GM18873 (cell line): ENCODE data around the gene RPL22.

Source experiments
- ATAC-seq: cut with Tn5 transposase; IDR thresholded peaks from one replicate; pipeline ENCODE4 v1.9.1; 2021; ENCODE audit warnings: mild to moderate bottlenecking, moderate library complexity, moderate number of reproducible peaks; ENCODE audit not compliant: unreplicated experiment, low FRiP score

The RPL22 gene

DNA sequence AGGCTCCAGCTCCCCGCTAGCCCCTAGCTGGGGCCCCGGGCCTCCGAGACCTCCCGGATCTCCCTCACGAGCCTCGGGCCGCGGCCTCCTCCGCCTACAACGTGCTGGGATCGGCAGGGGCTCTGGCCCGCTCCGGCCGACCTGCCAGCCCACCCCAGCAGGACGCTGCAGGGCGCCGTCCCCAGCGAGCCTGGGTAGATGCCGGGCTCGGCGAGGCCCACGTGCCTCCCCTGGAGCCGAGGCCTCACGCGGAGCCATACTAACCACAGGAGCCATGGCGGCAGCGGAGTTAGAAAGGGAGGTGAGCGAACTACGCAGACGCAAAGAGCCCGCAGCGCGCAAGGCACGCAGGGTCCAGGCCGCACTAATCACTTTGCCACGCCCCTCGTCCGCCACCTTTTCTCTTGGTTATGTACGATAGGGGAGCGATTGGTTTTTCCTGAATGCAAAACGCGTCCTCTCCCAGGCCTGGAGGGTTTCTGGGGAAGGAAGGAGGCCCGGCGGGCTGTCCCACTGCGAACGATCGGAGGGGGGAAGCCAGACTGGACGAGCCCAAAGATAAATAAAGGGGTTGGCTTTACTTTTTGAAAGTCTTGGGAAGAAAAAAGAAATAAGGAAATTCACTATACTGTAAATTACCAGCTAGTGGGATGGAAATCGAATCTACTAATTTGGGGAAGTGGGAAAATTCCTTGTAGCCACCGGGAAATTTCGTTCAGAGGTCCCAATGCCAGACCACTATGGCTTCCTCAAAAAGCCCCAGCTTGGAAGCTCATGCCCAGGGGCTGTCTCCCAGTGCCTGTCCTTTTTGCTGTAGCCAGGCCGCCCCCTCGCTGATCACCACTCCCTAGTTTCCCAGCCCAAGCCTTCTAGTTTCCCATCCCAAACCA lies at the start of gene RPL22:
Gene RPL22 (minus strand): TSS at position 298 of the 890 bp plus-strand sequence. CDS start 22 bp downstream, at position 276.
- ATAC-seq, result peak; percentile 86

DNA sequence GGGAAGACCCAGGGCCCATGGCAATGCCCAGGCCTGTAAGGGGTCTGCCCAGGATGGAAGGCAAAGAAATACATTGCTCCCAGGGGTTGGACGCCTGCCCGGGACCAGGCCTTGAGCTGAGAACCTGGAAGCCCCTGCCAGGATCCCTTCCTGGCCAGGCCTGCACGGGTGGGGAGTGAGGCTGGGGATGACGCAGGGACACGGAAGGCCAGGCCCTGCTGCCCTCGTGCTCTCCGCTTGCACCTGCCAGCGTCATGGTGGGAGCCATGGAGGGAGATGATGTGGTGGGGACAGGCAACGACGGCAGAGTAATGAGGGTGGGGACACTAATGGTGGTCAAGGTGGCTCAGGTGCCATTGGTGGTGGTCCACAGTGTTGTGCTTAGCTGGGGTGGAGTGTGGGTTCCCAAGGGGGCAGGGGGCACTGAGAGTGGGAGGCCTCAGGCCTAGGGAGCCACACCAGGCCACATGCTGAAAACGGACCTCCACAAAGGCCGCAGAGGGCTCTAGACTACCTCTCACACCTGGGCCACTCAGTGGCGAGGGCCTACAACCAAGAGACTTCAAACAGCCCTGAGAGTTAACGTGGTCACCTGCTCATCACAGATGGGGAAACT lies 48.9 kb upstream of the RPL22 start:
- ATAC-seq, result no peak

DNA sequence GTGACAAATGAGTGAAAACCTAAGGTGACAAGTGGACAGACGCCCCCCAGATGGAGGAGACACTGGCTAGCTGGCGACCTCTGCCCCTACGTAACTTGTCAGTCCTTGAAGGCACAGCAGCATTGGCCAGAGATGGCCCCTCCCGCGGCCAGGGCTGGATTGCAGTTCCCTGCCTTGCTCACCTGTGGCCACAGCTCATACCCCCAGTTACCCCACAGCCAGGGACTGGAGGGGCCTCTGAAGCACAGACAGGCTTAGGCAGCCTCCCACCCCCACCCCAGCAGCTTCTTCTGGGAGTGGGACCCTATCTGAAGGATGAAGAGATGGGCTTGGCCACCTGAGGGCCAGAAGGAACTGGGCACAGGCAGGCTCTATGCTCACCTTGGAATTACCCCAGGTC lies 48.3 kb upstream of the RPL22 start:
- no peak for ATAC-seq

DNA sequence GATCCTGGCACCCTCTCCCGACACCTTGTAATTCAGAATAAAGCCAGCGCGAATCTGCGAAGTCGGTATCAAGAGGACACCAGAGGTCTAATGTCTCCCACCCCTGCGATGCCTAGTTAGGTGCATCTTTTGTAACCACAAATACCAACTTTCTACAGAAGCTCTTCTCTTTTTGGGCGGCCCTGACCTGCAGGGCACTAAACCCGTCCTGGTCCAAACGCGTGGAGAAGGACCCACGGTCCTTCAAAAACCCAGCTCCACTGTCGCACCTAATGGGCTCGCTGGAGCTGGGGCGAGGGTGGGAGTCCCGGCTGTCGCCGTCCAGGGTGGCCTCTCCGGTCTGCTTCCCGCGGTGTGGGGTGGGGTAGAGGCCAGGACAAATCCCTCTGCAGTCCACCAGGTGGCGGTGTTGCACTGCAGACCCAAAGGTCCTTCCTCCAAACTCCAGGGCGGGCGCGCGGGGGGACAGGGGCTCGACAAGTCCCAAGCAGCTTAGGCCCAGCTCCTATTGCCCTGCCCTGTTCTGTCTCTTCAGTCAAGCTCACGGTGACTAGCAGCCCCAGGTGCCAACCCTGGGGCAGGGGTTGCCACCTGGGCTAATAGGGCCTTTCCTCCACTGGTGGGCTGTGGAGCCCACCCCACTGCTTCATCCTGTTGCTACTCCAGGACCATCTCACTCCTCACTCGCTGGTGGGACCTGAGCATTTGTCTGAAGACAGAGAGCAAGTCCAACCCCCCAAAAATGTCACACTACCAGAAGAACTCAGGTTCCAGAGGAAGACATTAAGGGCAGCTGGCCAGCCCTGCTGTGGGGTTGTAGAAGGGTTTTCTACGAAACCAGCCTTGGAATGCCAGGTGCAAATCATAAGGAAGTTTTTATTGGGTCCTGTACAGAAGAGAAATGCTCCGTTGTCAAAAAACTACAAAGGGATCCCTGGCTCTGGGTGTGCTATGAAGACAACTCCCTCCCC lies 47.4 kb upstream of the RPL22 start:
- ATAC-seq, result no peak

DNA sequence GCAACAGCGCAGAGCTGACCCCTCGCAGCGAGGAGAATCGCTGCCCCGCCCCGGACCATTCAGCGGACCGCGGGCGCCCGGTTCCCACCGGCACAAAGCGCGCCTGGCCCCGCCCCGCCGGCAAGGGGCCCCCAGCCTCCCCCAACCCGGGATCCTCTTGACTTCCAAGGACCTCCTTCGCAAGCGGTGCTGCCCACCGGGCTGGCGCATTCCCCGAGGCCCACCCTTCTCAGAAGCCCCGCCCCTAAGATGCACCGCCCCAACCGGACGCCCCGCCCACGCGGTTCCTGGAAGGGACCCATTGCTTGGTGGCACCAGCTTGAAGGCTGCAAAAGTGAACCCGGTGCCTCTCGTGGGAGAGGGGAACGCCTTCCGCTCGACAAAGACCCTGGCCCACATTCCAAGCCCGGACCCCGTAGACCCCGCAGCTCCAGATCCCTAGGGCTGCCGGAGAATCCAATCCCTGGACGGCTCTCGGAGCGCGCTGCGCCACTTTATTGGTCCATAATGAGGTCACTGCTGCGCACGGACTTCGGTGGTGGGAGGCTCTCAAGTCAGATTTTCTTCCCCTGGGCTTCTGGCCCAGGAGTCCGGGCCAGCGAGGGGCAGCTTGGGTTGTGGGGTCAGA lies 46.6 kb upstream of the RPL22 start:
- ATAC-seq, result no peak

DNA sequence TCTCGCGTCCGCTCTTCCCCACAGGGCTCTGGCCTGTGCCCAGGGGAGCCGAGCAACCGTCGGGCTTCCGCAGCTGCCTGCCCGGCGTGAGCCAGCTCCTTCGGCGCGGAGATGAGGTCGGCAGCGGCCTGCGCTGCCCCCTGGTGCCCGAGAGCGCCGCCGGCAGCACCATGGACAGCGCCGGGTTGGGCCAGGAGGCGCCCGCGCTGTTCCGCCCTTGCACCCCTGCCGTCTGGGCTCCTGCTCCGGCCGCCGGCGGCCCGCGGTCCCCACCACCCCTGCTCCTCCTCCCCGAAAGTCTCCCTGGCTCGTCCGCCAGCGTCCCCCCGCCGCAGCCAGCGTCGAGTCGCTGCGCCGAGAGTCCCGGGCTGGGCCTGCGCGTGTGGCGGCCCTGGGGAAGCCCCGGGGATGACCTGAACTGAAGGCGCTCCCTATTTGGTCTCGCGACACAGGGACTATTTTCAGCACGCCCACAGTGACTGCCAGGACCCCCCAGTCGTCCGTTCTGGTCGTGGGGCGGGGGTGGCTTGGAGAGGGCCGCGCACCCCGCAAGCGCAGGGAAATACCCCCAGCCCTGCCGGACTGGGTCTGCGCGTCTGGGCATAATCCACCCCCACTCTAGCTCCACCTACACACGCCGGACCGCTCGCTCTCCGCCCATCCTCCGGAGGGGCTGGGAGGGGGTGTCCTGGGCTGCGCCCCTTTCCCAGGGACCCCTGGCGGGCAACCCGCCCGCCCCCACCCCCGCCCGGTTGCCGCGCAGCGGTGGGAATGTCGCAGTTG lies 45.9 kb upstream of the RPL22 start:
- ATAC-seq, result no peak

DNA sequence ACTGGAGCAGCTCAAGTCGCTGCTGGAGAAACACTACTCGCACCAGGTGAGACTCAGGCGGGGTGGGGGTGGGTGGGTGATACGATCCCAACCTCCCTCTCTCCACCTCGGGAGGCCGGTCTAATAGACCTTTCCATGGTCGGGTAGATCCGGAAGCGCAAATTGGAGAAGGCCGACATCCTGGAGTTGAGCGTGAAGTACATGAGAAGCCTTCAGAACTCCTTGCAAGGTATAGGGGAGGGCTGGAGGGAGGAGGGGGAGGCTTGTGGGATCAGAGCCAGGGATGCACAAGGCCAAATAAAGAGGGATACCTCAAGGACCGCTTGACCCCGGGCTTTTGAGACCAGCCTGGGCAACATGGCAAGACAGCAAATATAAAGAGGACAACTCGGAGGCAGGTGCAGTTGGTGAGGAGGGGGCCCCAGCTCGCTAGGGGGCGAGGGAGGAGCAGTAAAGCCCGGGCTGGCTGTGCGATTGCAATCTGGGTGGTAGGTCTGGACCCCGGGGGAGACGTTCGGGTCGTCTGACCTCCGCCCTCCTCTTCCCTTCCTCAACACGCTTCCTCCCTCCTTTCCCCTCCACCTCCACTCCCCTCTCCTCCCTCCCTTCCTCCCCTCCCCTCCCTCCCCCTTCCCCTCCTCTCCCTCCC lies 45.1 kb upstream of the RPL22 start:
- ATAC-seq, result no peak

DNA sequence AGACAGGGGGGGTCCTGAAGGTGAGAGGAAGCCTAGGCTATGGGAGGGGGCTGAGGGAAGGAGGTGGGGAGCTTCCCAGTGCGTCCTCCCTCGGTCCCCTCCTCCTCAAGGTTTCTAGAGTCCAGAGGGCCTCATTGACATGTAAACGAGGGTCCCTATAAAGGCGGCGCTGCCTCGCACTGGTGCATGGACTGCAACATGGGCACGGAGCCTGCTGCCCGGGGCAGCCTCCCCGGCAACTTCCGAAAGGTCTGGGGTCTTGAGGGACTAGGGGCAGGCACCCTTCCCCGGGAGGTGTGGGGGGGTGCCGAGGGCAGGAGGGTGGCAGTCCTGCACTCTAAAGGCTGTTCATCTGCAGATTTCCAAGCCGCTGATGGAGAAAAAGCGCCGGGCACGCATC lies 44.6 kb upstream of the RPL22 start, which contains the start of gene HES3:
Gene HES3 (plus strand): TSS at position 187 of the 400 bp plus-strand sequence. CDS start 187 bp downstream, at position 374.
- ATAC-seq, result no peak

DNA sequence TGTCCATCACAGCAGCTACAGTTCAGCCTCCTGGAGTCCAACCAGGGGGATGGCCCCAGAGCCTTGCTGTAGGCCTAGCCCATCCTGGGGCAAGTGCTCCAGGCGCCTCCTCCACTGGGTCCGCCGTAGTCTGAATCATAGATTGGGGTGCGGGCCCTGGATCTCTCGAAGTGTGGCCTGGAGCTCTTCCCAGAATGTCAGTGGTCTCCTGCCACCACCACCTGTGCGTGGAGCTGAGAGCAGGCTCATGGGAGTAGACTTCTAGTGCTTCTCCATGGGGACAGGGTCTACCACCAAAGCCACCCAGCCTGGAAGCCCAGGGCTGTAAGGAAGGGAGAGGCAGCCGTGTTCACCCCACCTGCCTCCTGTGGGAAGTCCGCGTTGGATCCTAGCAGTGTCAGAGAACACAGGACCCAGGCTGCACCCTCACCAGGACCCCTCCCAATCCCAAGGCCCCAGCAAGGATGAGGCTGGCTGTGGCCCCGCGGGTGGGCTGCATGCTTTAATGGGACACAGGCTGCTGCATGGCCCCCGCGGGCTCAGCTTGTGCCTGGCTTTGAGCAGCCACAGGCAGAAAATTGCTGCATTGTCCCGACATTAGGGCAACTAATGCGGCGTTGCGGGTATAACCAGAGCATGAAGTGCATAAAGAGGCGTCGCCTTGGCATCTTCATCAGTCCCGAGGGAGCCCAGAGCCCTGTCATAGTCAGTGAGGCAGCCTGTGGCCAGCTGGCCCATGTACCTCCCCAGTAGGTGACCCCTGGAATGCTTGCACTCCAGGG lies 43.8 kb upstream of the RPL22 start:
- no peak for ATAC-seq

DNA sequence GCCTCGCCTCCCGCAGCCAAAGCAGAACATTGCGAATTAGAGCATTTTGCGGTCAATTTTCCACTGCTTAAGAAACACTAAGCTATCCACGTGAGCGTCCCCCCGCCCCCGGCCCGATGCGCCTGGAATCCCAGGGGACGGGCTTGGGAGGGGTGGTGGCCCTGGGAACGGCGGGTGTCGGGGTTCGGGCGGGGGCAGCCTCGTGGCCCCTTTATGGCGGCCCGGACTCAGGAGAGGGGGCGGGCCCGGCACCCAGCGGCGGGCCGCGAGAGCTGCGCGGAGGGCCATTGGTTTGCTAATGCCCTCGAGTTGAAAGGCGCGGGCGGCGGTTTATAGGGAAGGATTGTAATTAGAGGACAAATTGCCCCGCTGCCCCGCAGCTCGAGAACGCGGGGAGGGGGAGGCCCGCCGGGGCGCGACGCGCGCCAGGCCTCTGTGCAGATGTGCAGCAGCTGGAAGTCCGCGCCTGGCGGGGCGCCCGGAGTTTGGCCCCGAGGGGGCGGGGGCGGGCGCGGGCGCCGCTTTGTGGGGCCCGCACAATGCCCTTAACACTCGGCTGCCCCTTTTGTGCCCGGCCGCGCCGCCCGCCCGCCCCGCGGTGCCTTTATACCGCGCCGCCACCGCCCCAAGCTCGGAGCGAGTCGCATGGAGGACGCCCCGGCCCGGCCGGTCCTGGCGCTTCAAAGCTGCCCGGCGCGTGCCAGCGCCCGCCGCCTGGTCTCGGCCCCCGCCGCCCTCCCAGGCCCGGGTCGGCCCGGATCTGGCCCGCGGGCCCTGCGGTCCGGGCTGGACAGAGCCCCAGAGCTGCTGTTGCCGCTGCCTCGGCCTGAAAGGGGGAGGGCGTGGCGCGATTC lies 42.7 kb upstream of the RPL22 start:
- ATAC-seq, result no peak

DNA sequence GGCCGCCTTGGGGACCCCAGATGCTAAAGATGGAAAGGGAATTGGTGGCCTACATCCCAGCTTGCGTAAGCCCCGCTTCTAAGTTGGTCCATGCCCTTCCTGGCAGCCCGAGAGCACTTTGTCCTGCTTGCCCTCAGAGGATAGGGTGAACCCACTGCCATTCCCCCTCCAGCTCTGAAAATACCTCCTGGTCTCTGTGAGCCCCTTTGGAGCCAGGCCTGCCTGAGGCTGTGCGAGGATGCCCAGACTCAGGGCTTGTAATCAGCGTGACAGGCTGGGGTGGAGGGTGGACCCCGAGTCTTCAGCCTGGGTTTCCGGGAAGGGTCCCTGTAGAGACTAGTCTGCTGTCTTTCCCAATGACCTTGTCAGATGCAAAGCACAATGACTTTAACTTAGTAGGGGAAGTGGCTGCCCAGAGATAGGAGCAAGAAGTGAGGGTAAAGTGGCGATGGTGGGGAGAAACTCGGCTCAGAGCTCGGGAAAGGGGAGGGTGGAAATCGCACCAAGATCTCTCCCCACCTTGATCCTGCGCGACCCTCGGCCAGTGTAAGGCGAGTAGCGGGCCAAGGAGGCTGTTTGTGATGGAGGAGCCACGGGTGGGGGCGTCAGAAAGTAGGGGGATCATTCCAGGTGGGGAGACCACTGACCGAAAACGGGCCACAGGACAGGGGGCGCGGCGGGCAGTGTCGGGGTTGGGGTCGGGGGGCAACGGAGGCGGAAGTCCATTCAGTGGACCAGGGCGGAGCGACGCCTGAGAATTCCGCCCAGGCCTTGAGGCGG lies 41.9 kb upstream of the RPL22 start:
- ATAC-seq, result no peak

DNA sequence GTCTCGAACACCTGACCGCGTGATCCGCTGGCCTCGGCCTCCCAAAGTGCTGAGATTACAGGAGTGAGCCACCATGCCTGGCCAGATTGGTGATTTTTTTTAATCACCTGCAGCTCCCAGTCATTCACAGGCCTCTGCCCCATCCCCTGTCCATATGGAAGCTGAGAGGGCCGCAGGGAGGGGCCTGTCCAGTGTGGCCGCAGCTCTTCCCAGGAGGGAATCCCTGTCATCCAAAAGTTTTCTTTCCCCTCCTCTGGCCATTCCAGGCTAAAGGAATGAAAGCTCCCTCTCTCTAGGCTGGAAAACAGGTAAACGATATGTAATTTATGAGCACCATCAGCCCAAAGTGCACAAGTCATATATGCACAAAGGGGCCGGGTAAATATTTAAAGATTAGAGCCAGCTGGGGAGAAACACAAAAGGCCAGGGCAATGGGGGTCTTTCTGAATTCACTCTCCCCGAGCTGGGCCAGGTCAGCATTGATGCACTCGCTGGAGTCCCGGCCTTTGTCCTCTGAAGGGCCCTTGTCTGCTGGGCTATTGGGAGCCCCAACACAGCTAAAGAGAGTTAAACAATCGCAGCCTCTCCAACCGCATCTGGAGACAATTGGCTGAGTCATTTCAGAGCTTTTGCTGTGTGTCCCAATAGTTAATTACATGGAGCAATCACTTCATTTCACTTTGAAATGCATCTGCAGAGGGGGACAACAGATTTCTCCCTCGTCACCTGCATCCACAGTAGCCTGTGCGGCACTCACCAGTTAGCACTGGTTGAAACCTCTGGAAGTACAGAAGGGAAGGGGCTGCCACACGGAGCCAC lies 40.8 kb upstream of the RPL22 start:
- no peak for ATAC-seq

DNA sequence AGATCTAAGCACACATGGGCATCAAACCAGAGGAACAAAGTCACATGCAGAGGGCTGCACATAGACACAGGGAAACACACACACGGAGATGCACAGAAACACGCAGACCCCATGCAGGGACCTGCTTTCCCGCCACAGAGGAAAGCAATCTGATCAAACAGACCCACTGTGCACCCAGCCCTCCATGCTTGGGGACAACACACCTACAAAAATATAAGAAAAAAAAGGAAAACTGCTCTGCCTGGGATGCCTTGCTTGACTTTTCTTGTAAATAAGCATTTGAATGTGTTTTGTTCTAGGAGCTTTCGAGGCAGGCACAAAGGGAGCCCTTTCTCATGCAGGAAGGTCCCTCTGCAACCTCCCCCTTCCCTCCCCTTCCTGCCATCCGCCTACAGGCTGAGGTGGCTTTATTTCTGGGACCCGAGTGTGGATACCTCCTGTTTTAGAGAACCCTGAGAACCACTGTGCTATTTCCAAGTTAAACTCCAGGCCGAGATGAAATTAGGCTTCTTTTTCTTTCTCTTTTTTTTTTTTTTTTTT lies 39.9 kb upstream of the RPL22 start:
- ATAC-seq, result no peak

DNA sequence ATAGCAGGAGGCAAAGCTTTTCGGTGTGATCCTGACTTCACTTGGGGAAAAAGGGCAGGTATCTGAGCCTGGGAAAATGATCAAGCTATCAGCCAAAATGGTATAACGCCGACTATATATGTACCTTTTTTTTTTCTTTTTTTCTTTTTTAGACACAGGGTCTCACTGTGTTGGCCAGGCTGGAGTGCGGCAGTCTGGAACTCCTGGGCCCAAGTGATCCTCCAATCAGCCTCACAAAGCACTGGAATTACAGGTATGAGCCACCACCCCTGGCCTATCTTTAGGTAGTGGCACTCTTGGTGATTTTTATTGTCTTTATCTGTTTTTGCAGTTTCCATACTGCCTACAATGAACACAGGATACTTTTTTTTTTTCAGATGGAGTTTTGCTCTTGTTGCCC lies 37.7 kb upstream of the RPL22 start:
- no peak for ATAC-seq

DNA sequence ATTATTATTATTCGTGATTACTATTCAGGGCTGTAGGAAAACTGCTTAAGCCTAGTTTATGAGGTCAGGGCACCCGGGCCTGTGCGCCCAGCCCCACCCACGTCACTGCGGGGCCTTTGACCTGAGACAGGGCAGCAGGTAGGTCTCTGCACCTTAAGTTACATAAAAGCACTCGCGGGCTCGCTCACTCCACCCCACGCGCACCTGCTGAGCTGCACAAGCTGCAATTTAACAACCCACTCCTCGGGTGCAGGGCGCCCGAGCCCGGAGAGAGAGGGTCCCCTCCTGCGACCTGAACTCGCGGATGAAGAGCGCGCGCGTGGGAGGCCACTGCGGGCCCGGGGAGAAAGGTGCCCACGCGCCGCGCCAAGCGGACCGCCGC lies 35.9 kb upstream of the RPL22 start:
- peak; percentile 8 for ATAC-seq
